Measurements from ENCODE around the gene TRERF1. TPM values are rescaled to one million over a fixed set of nuclear protein-coding genes. Genes with fewer than 3 reads are reported as not detected.
"Not testable (repeated sequence)": the region's sequence is repeated elsewhere in the genome, so short reads cannot be mapped to it uniquely, and the experiment has no call there.

The TRERF1 gene
- total RNA-seq, 1 donor from 2014 or later, result 0.86 TPM

- DNase-seq (ENCODE audit: low spot score); intact Hi-C loops (cut with DNase I): not testable (repeated sequence)
Measured at GRCh38 chr6:42192385-42192784, 259.3 kb downstream of the TRERF1 start.

GRCh38 chr6:42190554-42191183 lies 261.1 kb downstream of the TRERF1 start:
- intact Hi-C loops (cut with DNase I), result no loop called here

GRCh38 chr6:42188406-42188805 lies 263.3 kb downstream of the TRERF1 start:
- DNase-seq (ENCODE audit: low spot score), result no peak
- intact Hi-C loops (cut with DNase I), result no loop called here

More at GRCh38 chr6:42190554-42191183, 261.1 kb downstream of the TRERF1 start:
- DNase-seq (ENCODE audit: low spot score), result no peak

GRCh38 chr6:42185597-42185996 lies 266.1 kb downstream of the TRERF1 start:
- DNase-seq (ENCODE audit: low spot score), result no peak
- intact Hi-C loops (cut with DNase I), result no loop called here

GRCh38 chr6:42184475-42184874 lies 267.3 kb downstream of the TRERF1 start:
- intact Hi-C loops (cut with DNase I), result no loop called here
- DNase-seq (ENCODE audit: low spot score), result no peak

- DNase-seq (ENCODE audit: low spot score), result no peak
- intact Hi-C loops (cut with DNase I), result no loop called here
Measured at GRCh38 chr6:42182101-42182500, 269.6 kb downstream of the TRERF1 start.

GRCh38 chr6:42179945-42180313 lies 271.8 kb downstream of the TRERF1 start:
- DNase-seq (ENCODE audit: low spot score), result no peak
- intact Hi-C loops (cut with DNase I), result no loop called here

- no peak for DNase-seq (ENCODE audit: low spot score)
- intact Hi-C loops (cut with DNase I), result no loop called here
Measured at GRCh38 chr6:42179261-42179944, 272.3 kb downstream of the TRERF1 start.

- DNase-seq (ENCODE audit: low spot score), result no peak
Measured at GRCh38 chr6:42177514-42178364, 274.0 kb downstream of the TRERF1 start.

GRCh38 chr6:42176981-42177380 lies 274.7 kb downstream of the TRERF1 start:
- DNase-seq (ENCODE audit: low spot score), result no peak
- intact Hi-C loops (cut with DNase I), result no loop called here

More at GRCh38 chr6:42177514-42178364, 274.0 kb downstream of the TRERF1 start:
- intact Hi-C loops (cut with DNase I), result no loop called here

GRCh38 chr6:42175860-42176259 lies 275.9 kb downstream of the TRERF1 start:
- intact Hi-C loops (cut with DNase I), result no loop called here
- DNase-seq (ENCODE audit: low spot score), result no peak

Other genes with a start within 250 kb of the TRERF1 start
- gene MRPS10, start 234.1 kb downstream of the TRERF1 start, total RNA-seq, result 54.9 TPM
- 30.3 TPM for gene UBR2, start 112.1 kb upstream of the TRERF1 start, total RNA-seq